Astrocyte of the cerebellum (primary cell): ENCODE results near the gene SMURF1.
"Not testable (repeated sequence)": the region's sequence is repeated elsewhere in the genome, so short reads cannot be mapped to it uniquely, and the experiment has no call there.

Experiments used
- DNase-seq: peaks from one replicate; pipeline ENCODE4 v3.0.0-alpha.2; 2011; ENCODE audit warnings: low read depth
- H3K4me3 ChIP-seq: 2 replicates; pipeline ENCODE4 v1.5.1; 2011; ENCODE audit warnings: mild to moderate bottlenecking, low read depth, low read length, moderate library complexity
- in situ Hi-C: cut with HindIII; loops from 2 replicates; pipeline ENCODE4 v1.10.0; 2017; ENCODE audit warnings: low sequenced_read_pairs
- TF ChIP-seq, protein P1 (sequence below): IDR thresholded peaks from 2 replicates; pipeline ENCODE4 v1.5.1; 2012; ENCODE audit warnings: low read length, low read depth, moderate library complexity, mild to moderate bottlenecking; ENCODE audit errors: missing control alignments

SMURF1 gene

DNA sequence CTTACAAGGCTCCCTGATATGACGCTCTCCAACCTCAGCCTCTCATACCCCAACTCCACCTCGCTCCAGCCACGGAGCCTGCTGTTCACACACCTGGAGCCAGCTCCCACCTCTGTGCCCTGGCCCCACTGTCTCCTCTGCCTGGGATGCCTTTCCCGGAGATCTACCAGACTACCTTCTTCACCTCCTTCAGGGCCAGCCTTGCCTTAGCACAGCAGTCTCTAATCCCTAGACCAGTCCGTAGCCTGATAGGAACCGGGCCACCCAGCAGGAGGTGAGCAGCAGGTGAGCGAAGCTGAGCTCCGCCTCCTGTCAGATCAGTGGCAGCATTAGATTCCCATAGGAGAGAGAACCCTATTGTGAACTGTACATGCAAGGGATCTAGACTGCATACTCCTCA lies 23.2 kb upstream of the SMURF1 start:
- TF ChIP-seq, protein P1, sequence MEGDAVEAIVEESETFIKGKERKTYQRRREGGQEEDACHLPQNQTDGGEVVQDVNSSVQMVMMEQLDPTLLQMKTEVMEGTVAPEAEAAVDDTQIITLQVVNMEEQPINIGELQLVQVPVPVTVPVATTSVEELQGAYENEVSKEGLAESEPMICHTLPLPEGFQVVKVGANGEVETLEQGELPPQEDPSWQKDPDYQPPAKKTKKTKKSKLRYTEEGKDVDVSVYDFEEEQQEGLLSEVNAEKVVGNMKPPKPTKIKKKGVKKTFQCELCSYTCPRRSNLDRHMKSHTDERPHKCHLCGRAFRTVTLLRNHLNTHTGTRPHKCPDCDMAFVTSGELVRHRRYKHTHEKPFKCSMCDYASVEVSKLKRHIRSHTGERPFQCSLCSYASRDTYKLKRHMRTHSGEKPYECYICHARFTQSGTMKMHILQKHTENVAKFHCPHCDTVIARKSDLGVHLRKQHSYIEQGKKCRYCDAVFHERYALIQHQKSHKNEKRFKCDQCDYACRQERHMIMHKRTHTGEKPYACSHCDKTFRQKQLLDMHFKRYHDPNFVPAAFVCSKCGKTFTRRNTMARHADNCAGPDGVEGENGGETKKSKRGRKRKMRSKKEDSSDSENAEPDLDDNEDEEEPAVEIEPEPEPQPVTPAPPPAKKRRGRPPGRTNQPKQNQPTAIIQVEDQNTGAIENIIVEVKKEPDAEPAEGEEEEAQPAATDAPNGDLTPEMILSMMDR: no peak
- no peak for DNase-seq
- no peak overlapping the region for H3K4me3 ChIP-seq
- in situ Hi-C loops: no loop called here

- H3K4me3 ChIP-seq: no peak overlapping the region
- TF ChIP-seq, protein P1: no peak
- in situ Hi-C loops: no loop called here
- DNase-seq: no peak
Measured at GRCh38 chr7:99165816-99166215, 21.9 kb upstream of the SMURF1 start.

DNA sequence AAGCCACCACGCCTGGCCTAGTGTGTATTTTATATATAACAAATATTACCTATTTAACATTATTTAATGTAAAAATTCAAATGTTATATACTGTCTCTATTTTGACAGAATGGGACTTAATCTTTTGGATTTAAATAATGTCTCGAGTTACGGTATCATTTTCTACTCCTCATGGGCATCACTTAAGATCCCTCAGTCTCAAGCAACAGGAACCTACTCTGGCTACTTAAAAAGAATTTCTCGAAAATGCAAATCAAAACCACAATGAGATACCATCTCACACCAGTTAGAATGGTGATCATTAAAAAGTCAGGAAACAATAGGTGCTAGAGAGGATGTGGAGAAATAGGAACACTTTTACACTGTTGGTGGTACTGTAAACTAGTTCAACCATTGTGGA lies 19.8 kb upstream of the SMURF1 start:
- in situ Hi-C loops: not testable (repeated sequence)

DNA sequence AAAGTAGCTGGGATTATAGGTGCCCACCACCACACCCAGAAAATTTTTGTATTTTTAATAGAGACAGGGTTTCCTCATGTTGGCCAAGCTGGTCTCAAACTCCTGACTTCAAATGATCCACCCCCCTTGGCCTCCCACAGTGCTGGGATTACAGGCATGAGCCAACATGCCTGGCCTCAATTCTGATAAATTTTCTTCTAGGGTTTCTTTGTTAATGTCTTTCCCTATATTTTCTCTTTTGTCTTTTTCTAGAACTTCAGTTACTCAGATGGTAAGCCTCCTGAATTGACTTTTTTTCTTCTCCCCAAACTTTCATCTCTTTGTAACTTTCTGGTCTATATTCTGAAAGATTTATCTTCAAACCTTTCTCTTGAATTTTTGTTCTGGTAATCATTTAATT lies 12.7 kb upstream of the SMURF1 start:
- no peak for DNase-seq
- in situ Hi-C loops: no loop called here
- TF ChIP-seq, protein P1: no peak
- no peak overlapping the region for H3K4me3 ChIP-seq

More for the DNA sequence above, 19.8 kb upstream of the SMURF1 start:
- not testable (repeated sequence) for H3K4me3 ChIP-seq, DNase-seq

DNA sequence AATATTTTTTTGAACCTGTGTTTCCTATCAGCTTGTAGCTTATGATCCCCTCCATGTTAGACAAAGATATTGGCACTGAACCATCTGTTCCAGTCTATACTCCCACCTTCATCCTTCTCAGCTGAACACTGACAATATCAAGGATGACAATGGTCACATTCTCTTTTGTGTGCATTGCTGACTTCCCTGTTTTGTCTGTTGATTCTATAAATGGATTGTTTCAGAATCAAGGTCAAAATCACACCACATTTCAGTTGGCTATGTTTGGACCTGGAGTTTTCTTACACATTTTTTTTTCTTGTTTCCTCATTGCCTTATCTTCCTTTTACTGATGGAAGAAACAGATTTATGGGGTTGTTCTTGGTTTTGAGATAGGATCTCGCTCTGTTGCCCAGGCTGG lies 11.3 kb upstream of the SMURF1 start:
- in situ Hi-C loops: no loop called here
- no peak for DNase-seq
- no peak overlapping the region for H3K4me3 ChIP-seq
- TF ChIP-seq, protein P1: no peak

GRCh38 chr7:99146979-99147378 lies 3.1 kb upstream of the SMURF1 start:
- DNase-seq: no peak
- H3K4me3 ChIP-seq: no peak overlapping the region
- in situ Hi-C loops: no loop called here
- TF ChIP-seq, protein P1: no peak

- in situ Hi-C loops: no loop called here
- DNase-seq: no peak
- TF ChIP-seq, protein P1: no peak
- peak overlapping the region; percentile 57 for H3K4me3 ChIP-seq
Measured at GRCh38 chr7:99143521-99143852, 421 bp downstream of the SMURF1 start.
